ENCODE data around the gene JAZF1.

DNA sequence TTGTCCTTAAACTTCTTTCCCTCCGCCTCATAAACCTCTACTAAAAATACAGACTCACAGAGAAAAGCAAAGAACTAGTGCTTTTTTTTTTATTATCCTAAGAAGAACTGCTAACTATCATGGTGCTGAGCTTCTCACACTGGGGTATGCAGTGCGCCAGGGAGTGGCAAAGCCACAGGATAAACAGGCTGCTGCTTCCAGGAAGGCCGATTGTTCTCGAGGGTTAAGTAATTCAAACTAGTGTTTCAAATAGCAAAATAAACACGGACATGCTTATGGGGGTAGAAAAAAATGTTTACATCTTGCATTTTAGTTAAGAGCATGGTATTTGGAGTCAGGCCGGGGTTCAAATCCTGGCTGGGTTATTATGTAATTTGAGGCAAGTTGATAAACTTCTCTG lies 283.6 kb downstream of the JAZF1 start:
- TF ChIP-seq, protein P1, sequence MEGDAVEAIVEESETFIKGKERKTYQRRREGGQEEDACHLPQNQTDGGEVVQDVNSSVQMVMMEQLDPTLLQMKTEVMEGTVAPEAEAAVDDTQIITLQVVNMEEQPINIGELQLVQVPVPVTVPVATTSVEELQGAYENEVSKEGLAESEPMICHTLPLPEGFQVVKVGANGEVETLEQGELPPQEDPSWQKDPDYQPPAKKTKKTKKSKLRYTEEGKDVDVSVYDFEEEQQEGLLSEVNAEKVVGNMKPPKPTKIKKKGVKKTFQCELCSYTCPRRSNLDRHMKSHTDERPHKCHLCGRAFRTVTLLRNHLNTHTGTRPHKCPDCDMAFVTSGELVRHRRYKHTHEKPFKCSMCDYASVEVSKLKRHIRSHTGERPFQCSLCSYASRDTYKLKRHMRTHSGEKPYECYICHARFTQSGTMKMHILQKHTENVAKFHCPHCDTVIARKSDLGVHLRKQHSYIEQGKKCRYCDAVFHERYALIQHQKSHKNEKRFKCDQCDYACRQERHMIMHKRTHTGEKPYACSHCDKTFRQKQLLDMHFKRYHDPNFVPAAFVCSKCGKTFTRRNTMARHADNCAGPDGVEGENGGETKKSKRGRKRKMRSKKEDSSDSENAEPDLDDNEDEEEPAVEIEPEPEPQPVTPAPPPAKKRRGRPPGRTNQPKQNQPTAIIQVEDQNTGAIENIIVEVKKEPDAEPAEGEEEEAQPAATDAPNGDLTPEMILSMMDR (IDR thresholded peaks at IDR 0.05) = no peak
- no peak for TF ChIP-seq POLR2A (IDR thresholded peaks at IDR 0.05)
- no peak for TF ChIP-seq POLR2AphosphoS5 (IDR thresholded peaks at IDR 0.05)

Measured in breast epithelium (tissue), 3 donors.